ENCODE measurements around the gene VPS13D.

DNA sequence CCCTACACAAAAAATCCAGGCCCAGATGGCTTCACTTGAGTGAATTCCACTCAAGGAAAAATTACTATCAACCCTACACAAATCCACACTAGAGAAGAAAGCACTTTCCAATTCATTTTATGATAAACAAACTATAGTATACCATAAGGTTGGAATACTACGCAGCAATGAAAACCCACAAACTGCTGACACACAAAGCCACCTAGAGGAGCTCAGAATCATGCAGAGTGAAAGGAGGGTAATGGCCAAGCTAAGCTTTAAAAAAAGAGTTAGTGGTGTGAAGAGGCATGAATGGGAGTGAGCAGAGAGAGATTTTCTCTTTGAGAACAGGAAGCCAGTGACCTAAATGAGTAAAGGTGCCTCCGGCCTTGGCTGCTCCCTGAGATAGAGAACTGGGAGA is 294.4 kb downstream of the VPS13D start:
- TF ChIP-seq, protein P1, sequence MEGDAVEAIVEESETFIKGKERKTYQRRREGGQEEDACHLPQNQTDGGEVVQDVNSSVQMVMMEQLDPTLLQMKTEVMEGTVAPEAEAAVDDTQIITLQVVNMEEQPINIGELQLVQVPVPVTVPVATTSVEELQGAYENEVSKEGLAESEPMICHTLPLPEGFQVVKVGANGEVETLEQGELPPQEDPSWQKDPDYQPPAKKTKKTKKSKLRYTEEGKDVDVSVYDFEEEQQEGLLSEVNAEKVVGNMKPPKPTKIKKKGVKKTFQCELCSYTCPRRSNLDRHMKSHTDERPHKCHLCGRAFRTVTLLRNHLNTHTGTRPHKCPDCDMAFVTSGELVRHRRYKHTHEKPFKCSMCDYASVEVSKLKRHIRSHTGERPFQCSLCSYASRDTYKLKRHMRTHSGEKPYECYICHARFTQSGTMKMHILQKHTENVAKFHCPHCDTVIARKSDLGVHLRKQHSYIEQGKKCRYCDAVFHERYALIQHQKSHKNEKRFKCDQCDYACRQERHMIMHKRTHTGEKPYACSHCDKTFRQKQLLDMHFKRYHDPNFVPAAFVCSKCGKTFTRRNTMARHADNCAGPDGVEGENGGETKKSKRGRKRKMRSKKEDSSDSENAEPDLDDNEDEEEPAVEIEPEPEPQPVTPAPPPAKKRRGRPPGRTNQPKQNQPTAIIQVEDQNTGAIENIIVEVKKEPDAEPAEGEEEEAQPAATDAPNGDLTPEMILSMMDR (IDR thresholded peaks at IDR 0.05) = no peak
- TF ChIP-seq POLR2A (IDR thresholded peaks at IDR 0.05) = no peak

Measured in uterus (tissue), 2 donors.